ENCODE results near the gene POU2AF2. TPM values are rescaled to one million over a fixed set of nuclear protein-coding genes. Genes with fewer than 3 reads are reported as not detected.

The POU2AF2 gene
- total and polyA plus RNA-seq, 2 donors (not counting 3 experiments of a cell fraction or from before 2014, with no cell fraction given): not detected

DNA sequence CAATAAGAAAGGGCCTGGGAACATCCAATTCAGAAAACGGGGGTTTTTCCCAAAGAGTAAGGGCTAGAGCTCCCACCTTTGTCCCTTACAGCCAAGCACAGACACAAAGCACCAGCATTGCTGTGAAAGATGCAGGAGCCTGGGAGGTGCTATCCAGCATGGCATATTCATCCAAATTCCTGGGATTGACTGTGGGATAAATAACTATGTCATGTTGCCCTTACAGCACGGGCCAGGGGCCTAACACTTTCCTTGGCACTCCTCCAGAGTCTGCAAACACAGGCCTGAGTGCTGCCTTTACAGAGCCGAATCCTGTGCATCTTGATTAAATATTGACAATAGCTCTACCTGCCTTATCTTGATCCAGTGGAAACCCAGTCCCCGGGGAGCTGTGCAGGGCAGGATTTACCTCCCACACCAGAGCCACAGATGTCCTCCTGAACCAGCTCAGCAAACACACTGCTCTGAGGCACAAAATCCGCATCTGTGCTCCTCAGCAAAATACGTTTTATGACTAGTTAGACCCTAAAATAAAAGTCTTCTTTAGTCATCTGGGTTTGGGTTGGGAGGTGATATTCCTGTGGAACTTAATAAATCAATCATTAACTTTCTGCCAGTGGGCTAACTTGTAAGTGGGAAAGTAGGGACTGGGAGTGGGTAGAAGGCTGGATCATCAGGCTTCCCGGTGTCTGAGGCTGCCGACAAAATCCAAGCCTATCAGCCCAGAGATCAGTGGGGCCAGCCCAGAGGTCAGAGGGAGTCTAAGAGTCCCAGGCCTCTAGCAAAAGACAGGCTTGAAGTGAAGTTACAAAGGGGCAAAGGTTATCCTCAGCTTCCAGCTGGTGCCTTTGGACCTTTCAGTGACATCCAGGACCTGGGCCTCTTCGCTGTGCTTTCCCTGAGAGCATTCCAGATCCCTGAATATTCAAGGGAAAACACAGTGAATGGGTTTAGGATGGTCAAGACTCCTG, 89.3 kb downstream of the POU2AF2 start:
- POLR2A ChIA-PET: no interaction called here
- no peaks in the 10 kb centered on the region for H3K9me1 ChIP-seq (replicated peaks; ENCODE audit: control insufficient read depth, extremely low read depth, insufficient read depth, low read length)

More for the DNA sequence above, 89.3 kb downstream of the POU2AF2 start:
- no peak for FAIRE-seq
- Histone ChIP-seq H3K27me3 (ENCODE audit: control insufficient read depth in 2 of 2, insufficient read depth in 2 of 2, low read length in 2 of 2) (no peaks in the 10 kb centered on the region), H3K9ac (replicated peaks; ENCODE audit: extremely low read depth, insufficient read depth, low read length) (no peak overlapping the region), H3K4me3 (replicated peaks in 1 of 3; ENCODE audit: insufficient read depth in 1 of 3, low read depth in 1 of 3, low read length in 3 of 3) (no peak overlapping the region), H2AFZ (ENCODE audit: low read depth, low read length) (no peak overlapping the region), H3K27ac (ENCODE audit: insufficient read depth, low read depth, low read length) (no peak overlapping the region), H3K9me3 (replicated peaks; ENCODE audit: control insufficient read depth, insufficient read depth, low read length) (no peaks in the 10 kb centered on the region), H3K79me2 (ENCODE audit: control insufficient read depth, insufficient read depth, low read length) (no peaks in the 10 kb centered on the region), H3K4me2 (ENCODE audit: insufficient read depth, low read length) (no peak overlapping the region), H3K36me3 (ENCODE audit: control insufficient read depth in 2 of 2, extremely low read depth in 1 of 2, insufficient read depth in 2 of 2, low read length in 2 of 2) (no peaks in the 10 kb centered on the region), H4K20me1 (replicated peaks; ENCODE audit: control insufficient read depth, extremely low read depth, insufficient read depth, low read length) (no peaks in the 10 kb centered on the region), H3K4me1 (ENCODE audit: control insufficient read depth, extremely low read depth, insufficient read depth, low read length) (no peaks in the 10 kb centered on the region)
- DNase-seq (ENCODE audit: low read depth, low spot score): no peak
- dilution Hi-C loops (cut with MboI; ENCODE audit: extremely low pct_ligation_motif_present, low sequenced_read_pairs) (no loop called here), intact Hi-C loops (cut with micrococcal nuclease) (no loop called here)
- TF ChIP-seq MAX (IDR thresholded peaks at IDR 0.05; ENCODE audit: insufficient read depth, insufficient read length) (no peak), GATA2 (IDR thresholded peaks at IDR 0.05; ENCODE audit: insufficient read depth, insufficient read length, low read depth, low read length) (no peak), EZH2 (IDR thresholded peaks at IDR 0.05; ENCODE audit: borderline replicate concordance, low read depth, low read length, severe bottlenecking) (no peak), POLR2A (IDR thresholded peaks at IDR 0.05; ENCODE audit: low read depth, low read length) (no peak), FOS (IDR thresholded peaks at IDR 0.05; ENCODE audit: borderline replicate concordance, insufficient read depth, low read length) (no peak), POLR2AphosphoS5 (IDR thresholded peaks at IDR 0.05; ENCODE audit: insufficient read depth, low read depth, low read length) (no peak), JUN (IDR thresholded peaks at IDR 0.05; ENCODE audit: borderline replicate concordance, insufficient read depth, insufficient read length, low read depth) (no peak), MYC (IDR thresholded peaks at IDR 0.05; ENCODE audit: low read depth, low read length) (no peak)
- TF ChIP-seq, protein P1, sequence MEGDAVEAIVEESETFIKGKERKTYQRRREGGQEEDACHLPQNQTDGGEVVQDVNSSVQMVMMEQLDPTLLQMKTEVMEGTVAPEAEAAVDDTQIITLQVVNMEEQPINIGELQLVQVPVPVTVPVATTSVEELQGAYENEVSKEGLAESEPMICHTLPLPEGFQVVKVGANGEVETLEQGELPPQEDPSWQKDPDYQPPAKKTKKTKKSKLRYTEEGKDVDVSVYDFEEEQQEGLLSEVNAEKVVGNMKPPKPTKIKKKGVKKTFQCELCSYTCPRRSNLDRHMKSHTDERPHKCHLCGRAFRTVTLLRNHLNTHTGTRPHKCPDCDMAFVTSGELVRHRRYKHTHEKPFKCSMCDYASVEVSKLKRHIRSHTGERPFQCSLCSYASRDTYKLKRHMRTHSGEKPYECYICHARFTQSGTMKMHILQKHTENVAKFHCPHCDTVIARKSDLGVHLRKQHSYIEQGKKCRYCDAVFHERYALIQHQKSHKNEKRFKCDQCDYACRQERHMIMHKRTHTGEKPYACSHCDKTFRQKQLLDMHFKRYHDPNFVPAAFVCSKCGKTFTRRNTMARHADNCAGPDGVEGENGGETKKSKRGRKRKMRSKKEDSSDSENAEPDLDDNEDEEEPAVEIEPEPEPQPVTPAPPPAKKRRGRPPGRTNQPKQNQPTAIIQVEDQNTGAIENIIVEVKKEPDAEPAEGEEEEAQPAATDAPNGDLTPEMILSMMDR (IDR thresholded peaks at IDR 0.05; ENCODE audit: extremely low read depth in 1 of 2, insufficient read depth in 1 of 2, low read depth in 1 of 2, low read length in 2 of 2): no peak
- no TSS peak for BruUV-seq (replicated peaks)
- CTCF ChIA-PET: no interaction called here

Data from endothelial cell of umbilical vein (primary cell).